ENCODE data around the gene TSPEAR.

DNA sequence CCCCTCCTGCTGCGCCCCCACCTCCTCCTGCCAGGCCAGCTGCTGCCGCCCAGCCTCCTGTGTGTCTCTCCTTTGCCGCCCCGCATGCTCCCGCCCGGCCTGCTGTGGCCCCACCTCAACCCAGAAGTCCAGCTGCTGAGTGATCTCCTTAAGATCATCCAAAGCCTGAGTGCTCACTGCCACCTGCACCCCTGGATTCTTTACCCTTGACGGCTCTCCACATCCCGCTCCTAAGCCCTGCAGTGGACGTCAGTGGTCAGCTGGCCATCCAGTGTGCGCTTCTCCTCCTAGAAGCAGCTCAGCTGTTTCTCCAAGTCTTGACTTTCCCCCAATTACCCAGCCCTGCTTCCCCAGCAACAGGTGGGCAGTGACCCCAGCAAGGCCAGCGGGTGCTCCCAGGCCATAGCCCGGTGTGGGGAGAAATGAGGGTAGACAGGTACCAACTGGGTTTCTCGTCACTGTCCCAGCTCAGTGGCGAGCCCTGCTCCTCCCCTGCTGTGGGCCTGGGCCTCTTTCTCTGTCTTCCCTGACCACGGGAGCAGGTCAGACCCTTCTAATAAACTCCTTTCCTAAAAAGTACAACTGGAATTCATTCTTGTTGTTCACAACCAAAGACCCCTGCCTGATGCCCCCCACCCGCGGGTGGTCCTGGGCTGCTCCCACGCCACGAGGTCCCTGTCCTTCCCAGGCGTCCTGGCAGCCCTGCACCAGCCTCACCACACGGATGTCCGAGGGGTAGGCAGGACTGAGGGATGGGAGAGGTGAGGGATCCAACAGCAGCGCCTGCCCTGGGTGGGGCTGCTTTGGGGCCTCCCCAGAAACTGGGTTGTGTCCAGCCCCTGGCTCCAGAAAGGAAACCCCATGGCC is 109.5 kb downstream of the TSPEAR start:
- no peak for TF ChIP-seq POLR2A (IDR thresholded peaks at IDR 0.05; ENCODE audit: low read depth, low read length)
- no peak for TF ChIP-seq TAF1 (IDR thresholded peaks at IDR 0.05; ENCODE audit: low read depth, low read length)
- no peak for TF ChIP-seq POLR2AphosphoS5 (IDR thresholded peaks at IDR 0.05; ENCODE audit: low read depth, low read length)
- no peak for TF ChIP-seq SPI1 (IDR thresholded peaks at IDR 0.05; ENCODE audit: low read depth, low read length)
